Stimulated activated CD8-positive, alpha-beta memory T cell treated with anti-CD3 and anti-CD28 coated beads, Interleukin-15, amount 100 ng/mL, for 24 hours (primary cell): ENCODE measurements around the gene NBPF26.
A peak's percentile ranks its signal among the peaks of the same experiment; 100 is the strongest.
"Not testable (repeated sequence)": the region's sequence is repeated elsewhere in the genome, so short reads cannot be mapped to it uniquely, and the experiment has no call there.

Experiments used
- DNase-seq: peaks from one replicate; pipeline ENCODE4 v3.0.0-alpha.2; 2020; ENCODE audit warnings: low read depth

Gene NBPF26

DNA sequence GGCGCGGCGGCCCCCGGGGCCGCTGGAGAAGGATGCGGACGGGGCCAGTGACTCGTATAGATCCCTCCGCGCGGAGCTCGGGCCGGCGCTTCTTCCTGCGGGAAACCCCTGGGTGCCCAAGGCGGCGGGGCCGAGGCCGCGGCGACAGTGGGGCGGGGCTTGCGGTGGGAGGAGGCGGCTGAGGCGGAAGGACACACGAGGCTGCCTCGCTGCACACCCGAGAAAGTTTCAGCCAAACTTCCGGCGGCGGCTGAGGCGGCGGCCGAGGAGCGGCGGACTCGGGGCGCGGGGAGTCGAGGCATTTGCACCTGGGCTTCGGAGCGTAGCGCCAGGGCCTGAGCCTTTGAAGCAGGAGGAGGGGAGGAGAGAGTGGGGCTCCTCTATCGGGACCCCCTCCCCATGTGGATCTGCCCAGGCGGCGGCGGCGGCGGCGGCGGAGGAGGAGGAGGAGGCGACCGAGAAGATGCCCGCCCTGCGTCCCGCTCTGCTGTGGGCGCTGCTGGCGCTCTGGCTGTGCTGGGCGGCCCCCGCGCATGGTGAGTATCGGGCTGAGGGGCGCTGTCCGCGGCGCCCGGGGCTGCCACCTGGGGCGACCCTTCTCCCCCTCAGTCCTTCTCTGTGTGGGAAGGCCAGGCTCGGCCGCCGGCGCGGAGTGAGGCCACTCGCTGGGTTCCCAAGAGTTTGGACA lies at the start of gene NBPF26:
Gene NBPF26 (plus strand): TSS at position 231 of the 688 bp plus-strand sequence.
- peak; percentile 13 for DNase-seq

GRCh38 chr1:120680106-120680819 lies 43.5 kb upstream of the NBPF26 start:
- DNase-seq = not testable (repeated sequence)

GRCh38 chr1:120680938-120681337 lies 42.8 kb upstream of the NBPF26 start:
- DNase-seq = not testable (repeated sequence)

GRCh38 chr1:120684397-120684796 lies 39.3 kb upstream of the NBPF26 start:
- DNase-seq = not testable (repeated sequence)

DNA sequence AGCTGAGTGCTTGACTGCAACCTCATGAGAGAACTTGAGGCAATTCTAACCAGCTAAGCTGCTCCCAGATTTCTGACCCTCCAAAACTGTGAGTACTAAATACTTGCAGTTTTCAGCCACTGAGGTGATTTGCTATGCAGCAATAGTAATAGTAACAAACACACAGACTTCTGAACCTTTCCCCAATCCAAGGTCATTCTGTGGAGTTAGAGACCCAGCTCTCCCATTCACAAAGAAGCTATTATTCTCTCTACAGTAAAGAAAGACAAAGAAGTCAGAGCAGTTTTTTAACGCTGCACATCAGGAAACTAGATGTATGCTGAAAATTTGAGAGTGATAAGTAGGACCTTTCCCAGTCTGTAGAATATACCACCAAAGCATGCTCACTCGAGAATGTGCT lies 38.1 kb upstream of the NBPF26 start:
- DNase-seq = not testable (repeated sequence)

DNA sequence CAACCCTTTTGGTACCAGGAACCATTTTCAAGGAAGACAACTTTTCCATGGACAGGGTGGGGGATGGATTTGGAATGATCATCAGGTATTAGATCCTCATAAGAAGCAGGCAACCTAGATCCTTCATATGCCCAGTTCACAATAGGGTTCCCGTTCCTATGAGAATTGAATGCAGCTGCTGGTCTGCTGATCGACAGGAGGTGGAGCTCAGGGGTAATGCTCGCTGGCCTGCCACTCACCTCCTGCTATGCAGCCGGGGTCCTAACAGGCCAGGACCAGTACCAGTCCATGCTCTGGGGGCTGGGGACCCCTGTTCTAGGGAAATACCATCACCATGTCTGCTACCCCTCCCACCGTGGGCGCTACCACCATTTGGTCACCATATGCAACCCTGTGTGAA lies 36.5 kb upstream of the NBPF26 start:
- not testable (repeated sequence) for DNase-seq

GRCh38 chr1:120700807-120701562 lies 22.8 kb upstream of the NBPF26 start:
- DNase-seq = not testable (repeated sequence)

- not testable (repeated sequence) for DNase-seq
These were observed 409 bp upstream of the NBPF26 start for GRCh38 chr1:120723358-120723714.

DNA sequence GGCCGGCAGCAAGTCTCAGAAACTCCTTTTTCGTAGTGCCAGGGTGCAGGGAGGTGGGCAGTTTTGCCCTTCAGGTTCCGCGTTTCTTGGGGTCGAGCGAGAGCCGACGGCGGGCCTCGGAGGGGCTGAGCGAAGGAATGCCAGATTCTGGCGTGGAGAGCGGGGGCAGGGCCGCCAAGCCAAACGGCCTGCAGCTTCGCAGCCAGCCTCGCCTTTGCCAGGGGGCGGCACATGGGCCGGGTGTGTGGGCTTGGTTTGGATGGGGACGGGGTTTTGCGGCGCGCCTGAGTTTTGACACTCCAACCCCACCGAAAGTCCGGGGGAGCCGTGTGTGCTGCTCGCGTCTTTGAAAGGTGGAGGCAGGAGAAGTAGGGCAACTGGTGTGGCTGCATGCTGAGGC lies 762 bp downstream of the NBPF26 start:
- not testable (repeated sequence) for DNase-seq

- not testable (repeated sequence) for DNase-seq
These were observed 5.1 kb downstream of the NBPF26 start for GRCh38 chr1:120728811-120729210.

DNA sequence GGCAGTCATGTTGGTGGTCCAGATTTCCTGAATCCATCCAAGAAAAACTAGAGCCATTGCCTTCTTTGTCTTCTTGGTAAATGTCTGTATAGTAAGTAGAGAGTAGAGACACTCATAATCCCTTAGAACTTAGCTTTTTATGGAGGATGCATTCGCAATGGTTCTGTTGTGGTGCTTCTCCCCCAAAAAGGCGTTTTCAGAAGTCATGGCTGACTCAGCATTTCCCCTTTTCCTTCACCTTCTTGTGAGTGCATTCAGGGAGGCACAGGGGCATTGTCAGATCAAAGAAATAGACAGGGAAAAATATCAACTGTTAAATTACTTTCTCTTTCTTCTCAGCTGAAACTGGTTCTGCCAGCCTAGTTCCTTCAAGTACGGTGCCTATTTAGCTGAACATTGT lies 45.3 kb downstream of the NBPF26 start:
- DNase-seq = not testable (repeated sequence)

GRCh38 chr1:120805452-120805851 lies 81.7 kb downstream of the NBPF26 start:
- not testable (repeated sequence) for DNase-seq

DNA sequence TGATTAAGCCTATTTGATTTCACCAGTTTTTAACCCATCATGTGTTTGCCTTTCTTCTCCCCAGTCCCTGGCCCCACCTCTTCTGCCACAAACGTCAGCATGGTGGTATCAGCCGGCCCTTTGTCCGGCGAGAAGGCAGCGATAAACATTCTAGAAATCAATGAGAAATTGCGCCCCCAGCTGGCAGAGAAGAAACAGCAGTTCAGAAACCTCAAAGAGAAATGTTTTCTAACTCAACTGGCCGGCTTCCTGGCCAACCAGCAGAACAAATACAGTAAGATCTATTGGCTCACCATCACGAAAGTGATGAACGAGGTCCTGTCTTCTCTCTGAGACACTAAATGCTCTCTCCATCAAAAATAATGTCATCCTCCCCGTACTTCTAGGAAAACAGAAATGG lies 88.1 kb downstream of the NBPF26 start:
- DNase-seq = not testable (repeated sequence)

DNA sequence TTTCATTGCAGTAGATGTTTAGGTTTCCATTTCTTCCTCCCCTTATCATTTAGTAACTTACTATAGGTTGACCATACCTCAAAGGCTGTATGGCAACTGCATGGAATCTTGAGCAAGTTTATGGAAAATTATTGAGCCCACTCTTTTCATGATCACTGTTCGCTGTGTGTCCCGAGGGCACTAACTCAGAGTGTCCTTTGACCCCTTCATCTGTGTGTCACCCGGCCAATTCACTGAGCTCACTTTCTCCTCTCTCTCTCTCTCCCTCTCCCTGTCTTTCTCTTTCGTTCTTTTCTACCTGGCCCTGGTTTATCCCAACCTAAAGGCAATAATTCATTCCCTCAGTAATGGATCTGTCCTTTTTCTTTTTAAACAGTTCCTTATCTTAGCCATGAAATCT lies 101.3 kb downstream of the NBPF26 start:
- DNase-seq = not testable (repeated sequence)

GRCh38 chr1:120826623-120827022 lies 102.9 kb downstream of the NBPF26 start:
- DNase-seq = not testable (repeated sequence)

DNA sequence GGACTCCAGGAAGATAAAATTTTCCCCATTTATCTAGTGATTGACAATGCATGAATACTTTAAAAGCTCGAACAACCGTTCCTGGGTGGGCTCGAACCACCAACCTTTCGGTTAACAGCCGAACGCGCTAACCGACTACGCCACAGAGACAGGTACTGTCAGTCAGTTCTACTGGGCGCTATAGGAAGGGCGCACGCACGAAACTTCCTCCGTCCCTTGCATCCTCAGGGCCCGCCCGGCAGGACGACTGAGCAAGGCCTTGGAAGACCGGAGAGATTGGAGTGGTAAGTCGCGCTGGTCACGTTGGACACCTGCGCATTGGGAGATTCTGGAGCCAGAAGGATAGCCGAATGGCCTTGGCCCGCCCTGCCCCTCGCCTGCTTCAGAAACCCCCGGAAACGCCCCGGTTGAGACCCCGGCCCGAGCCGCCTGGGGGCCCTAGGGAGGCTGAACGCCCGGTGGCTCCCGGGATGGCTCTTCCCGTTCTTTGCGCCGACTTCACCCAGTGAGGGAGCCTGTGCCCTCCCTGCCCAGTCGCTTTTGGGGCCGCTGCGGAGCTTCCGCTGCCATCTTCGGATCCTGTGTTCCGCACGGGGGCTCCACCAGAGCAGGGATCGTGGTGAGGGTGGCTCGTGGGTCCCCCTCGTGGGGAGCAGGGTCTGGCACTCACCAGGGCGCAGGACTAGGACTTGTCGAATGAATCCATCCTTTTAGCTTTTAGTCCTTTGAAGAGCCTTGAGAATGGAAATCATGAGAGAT lies 120.6 kb downstream of the NBPF26 start:
- peak; percentile 50 for DNase-seq

DNA sequence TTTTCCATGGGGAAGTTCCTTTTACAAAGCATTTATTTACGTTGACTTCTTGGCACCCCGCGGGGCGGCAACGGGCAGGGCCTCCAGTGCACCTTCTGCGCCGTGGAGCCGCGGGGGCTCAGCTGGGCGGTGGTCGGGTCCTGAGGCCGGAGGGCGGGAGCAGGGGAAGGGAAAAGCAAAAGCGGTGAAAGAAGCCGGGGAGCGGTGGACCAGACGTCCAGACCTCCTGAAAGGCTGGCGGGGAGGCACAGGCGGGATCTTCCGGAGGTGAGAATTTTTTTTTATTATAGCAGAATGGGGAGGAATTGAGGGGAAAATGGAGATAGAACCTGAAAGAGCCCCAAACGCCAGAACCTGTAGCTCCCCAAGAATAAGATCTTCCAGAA lies 121.2 kb downstream of the NBPF26 start:
- DNase-seq = not testable (repeated sequence)

DNA sequence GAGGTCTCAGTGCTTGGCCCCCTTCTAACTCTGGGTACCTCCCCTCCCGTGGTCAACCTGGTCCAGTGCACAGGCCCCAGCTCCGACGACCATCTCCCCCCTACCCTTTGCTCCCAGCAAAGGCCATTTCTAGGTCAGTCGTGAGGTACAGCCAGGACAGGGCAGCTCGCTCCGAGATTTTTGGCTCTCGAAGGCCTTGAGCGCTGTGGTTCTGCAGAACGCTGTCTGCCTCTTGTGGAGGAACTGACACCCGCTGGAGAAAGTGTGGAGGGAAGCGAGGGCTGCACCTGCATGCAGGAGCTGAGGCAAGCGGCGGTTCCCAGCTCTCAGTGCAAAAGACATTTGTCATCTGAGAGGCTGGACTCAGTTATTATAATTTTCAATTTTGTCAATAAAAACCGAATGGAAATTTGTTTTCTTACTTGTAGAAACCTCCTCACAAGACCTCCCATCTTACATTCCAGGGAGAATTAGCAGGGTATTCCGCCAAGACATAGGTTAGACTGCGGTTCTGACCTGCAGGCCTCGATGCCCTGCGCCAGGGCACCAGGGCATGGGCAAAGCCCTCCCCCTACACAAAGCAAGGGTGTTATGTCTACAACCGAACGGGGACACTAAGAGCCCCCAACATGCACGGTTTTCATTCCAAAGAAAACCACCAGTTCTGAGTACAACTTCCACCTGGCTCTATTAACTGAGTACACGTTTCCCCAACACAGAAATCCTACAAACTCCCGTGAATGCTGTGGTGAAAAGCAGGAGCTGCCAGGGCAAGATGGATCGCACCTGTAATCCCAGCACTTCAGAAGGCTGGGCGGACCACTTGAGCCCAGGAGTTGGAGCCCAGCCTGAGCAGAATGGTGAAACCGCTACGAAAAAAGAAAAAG lies 125.9 kb downstream of the NBPF26 start:
- not testable (repeated sequence) for DNase-seq

GRCh38 chr1:120850287-120850536 lies 126.5 kb downstream of the NBPF26 start:
- DNase-seq = not testable (repeated sequence)

DNA sequence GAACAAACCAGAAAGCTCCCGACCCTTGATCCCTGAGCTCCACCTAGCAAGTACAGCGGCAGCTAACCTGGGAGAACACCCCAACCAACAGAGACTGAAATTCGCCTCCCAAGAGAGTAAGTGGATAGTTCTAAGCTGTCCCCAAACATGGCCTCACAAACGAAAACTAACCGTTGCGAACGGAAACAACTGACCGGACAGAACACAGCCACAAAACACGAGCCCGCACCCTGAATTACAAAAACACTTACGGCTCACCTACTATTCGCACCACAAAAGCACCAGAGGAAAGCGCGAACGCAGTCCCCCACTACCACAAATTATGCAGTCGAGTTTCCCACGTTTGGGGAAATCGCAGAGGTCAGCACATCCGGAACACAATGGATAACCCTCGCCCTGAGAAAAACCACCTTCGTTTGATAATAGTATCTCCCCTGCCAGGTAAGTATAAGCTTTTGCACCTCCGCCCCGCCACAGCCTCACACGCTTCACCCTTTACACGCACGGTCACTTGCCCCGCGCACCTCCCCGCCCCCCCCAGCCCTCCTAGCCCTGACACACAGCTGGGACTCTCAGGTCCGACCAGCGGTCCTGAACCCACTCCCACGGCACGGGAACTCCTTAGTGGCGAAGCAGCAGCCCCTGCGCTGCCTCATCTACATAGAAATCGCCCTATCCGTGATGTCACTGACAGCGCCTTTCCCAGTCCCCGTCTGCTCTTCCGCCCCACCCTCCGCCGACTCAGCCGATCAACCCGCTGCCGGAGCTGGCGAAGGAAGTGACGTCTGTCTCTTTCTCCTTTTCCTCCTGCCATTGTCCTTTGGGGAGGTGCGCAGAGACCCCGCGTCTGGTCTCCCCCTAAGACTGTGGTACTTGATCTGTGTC lies 127.0 kb downstream of the NBPF26 start:
- DNase-seq = peak; percentile 26
